Tibial nerve (tissue), 4 donors: ENCODE measurements around the gene GPR148. TPM values are rescaled to one million over a fixed set of nuclear protein-coding genes. Genes with fewer than 3 reads are reported as not detected.

Source experiments
- DNase-seq, 2 donors: peaks; one replicate each; pipeline ENCODE4 v3.0.0-alpha.2; 2019; ENCODE audit warnings: low spot score in 2 of 2
- H3K27ac ChIP-seq, 4 donors: fragments of 200-600 bp; sonication (generic) in 3 of 4; one replicate each; pipeline ENCODE4 v1.5.1; 2017 to 2019; ENCODE audit warnings: mild to moderate bottlenecking in 1 of 4
- H3K27me3 ChIP-seq, 2 donors: fragments of 200-600 bp; sonication (generic) in 1 of 2; one replicate each; pipeline versions ENCODE4 v1.5.1 to v1.6.0; 2017 to 2019
- H3K36me3 ChIP-seq, 3 donors: fragments of 200-600 bp; sonication (generic); one replicate each; pipeline ENCODE4 v1.5.1; 2018 to 2019
- H3K4me1 ChIP-seq, 4 donors: fragments of 200-600 bp; sonication (generic) in 3 of 4; one replicate each; pipeline ENCODE4 v1.5.1; 2017 to 2019
- H3K4me3 ChIP-seq, 4 donors: fragments of 200-600 bp; sonication (generic) in 3 of 4; one replicate each; pipeline ENCODE4 v1.5.1; 2017 to 2019; ENCODE audit warnings: mild to moderate bottlenecking in 1 of 4, moderate library complexity in 1 of 4
- H3K9me3 ChIP-seq, 4 donors: fragments of 200-600 bp; sonication (generic) in 3 of 4; one replicate each; pipeline ENCODE4 v1.5.1; 2017 to 2019
- CTCF ChIP-seq, 5 experiments: fragments of 200-600 bp in 3 of 5; fragments of 450-650 bp in 2 of 5; sonication (generic) in 3 of 5; IDR thresholded peaks; one replicate each; pipeline ENCODE4 v1.5.1; 2016 to 2019; ENCODE audit warnings: antibody characterized with exemption in 5 of 5, mild to moderate bottlenecking in 3 of 5, moderate library complexity in 2 of 5
- EP300 ChIP-seq, 2 donors: sonication (generic); formaldehyde crosslinking; IDR thresholded peaks; one replicate each; pipeline ENCODE4 v1.6.1; 2017; ENCODE audit warnings: antibody characterized with exemption in 2 of 2, mild to moderate bottlenecking in 1 of 2
- POLR2A ChIP-seq, 2 donors: fragments of 450-650 bp; IDR thresholded peaks; one replicate each; pipeline ENCODE4 v1.6.1; 2017; ENCODE audit warnings: antibody characterized with exemption in 2 of 2, mild to moderate bottlenecking in 2 of 2, moderate library complexity in 2 of 2
- WGBS, 2 donors: methylation state at CpG; one replicate each; pipeline ENCODE4 v1.1.5; 2018; 5-methylcytosine and 5-hydroxymethylcytosine counted together
- total RNA-seq, 4 donors: library from RNA; depleted of rRNA; stranded (reverse); fragments of >200 nt; gene quantifications; one replicate each; pipeline ENCODE4 v1.1.0, GENCODE V29; 2016

Gene GPR148
- total RNA-seq, 4 donors from 2014 or later: not detected

- DNase-seq: no peak
- TF ChIP-seq POLR2A (IDR thresholded peaks at IDR 0.05): no peak
- no peak for TF ChIP-seq CTCF (IDR thresholded peaks at IDR 0.05)
- TF ChIP-seq EP300 (IDR thresholded peaks at IDR 0.05): no peak
- 71 to 77% methylated on average over 12 to 16 of the region's 17 CpGs for WGBS, 2 donors
- no peaks in the 10 kb centered on the region for H3K4me1 ChIP-seq
- H3K9me3 ChIP-seq: peaks cover 0 to 7% (median 2%) of the 10 kb centered on the region in 4 donors
- no peak overlapping the region for H3K4me3 ChIP-seq
- H3K36me3 ChIP-seq: no peaks in the 10 kb centered on the region
- H3K27ac ChIP-seq: no peak overlapping the region
- H3K27me3 ChIP-seq: no peaks in the 10 kb centered on the region
Observed at GRCh38 chr2:130768191-130768855, 39.5 kb downstream of the GPR148 start.

- no peak overlapping the region for H3K4me3 ChIP-seq
- no peaks in the 10 kb centered on the region for H3K27me3 ChIP-seq
- H3K27ac ChIP-seq: no peak overlapping the region
- H3K4me1 ChIP-seq: no peaks in the 10 kb centered on the region
- no peaks in the 10 kb centered on the region for H3K36me3 ChIP-seq
- peaks cover 0 to 7% (median 2%) of the 10 kb centered on the region in 4 donors for H3K9me3 ChIP-seq
- DNase-seq: no peak
- no peak for TF ChIP-seq POLR2A (IDR thresholded peaks at IDR 0.05)
- no peak for TF ChIP-seq EP300 (IDR thresholded peaks at IDR 0.05)
- no peak for TF ChIP-seq CTCF (IDR thresholded peaks at IDR 0.05)
- 57 to 67% methylated on average over 7 of the region's 7 CpGs for WGBS, 2 donors
Observed at GRCh38 chr2:130769343-130769907, 40.6 kb downstream of the GPR148 start.

GRCh38 chr2:130776550-130776949, 47.7 kb downstream of the GPR148 start:
- H3K27me3 ChIP-seq: no peaks in the 10 kb centered on the region
- 43 to 44% methylated on average over 4 of the region's 4 CpGs for WGBS, 2 donors
- no peak for TF ChIP-seq CTCF (IDR thresholded peaks at IDR 0.05)
- no peak for TF ChIP-seq EP300 (IDR thresholded peaks at IDR 0.05)
- TF ChIP-seq POLR2A (IDR thresholded peaks at IDR 0.05): no peak
- H3K36me3 ChIP-seq: no peaks in the 10 kb centered on the region
- H3K4me3 ChIP-seq: no peak overlapping the region
- H3K27ac ChIP-seq: no peak overlapping the region
- peaks cover 0 to 7% (median 2%) of the 10 kb centered on the region in 4 donors for H3K9me3 ChIP-seq
- DNase-seq: no peak
- no peaks in the 10 kb centered on the region for H3K4me1 ChIP-seq

- no peak overlapping the region for H3K4me3 ChIP-seq
- H3K9me3 ChIP-seq: no peaks in the 10 kb centered on the region
- no peak overlapping the region for H3K27ac ChIP-seq
- DNase-seq: no peak
- H3K4me1 ChIP-seq: no peaks in the 10 kb centered on the region
- 79 to 97% methylated on average over 9 of the region's 9 CpGs for WGBS, 2 donors
- no peaks in the 10 kb centered on the region for H3K27me3 ChIP-seq
- TF ChIP-seq EP300 (IDR thresholded peaks at IDR 0.05) (no peak), POLR2A (IDR thresholded peaks at IDR 0.05) (no peak), CTCF (IDR thresholded peaks at IDR 0.05) (no peak)
- H3K36me3 ChIP-seq: no peaks in the 10 kb centered on the region
Observed at GRCh38 chr2:130778781-130779180, 49.9 kb downstream of the GPR148 start.

Other genes with a start within 250 kb of the GPR148 start
- gene POTEI, start 219.7 kb upstream of the GPR148 start, total RNA-seq: not detected
- not detected for gene CFC1B, start 207.8 kb upstream of the GPR148 start, total RNA-seq
- gene CFC1, start 129.5 kb upstream of the GPR148 start, total RNA-seq: not detected
- gene POTEJ, start 117.6 kb upstream of the GPR148 start, total RNA-seq: not detected
- not detected for gene AMER3, start 26.5 kb downstream of the GPR148 start, total RNA-seq
- 10 to 100 TPM; 16.3 to 50.7 (median 23.3) TPM for gene ARHGEF4, start 107.8 kb downstream of the GPR148 start, total RNA-seq